Fibroblast of the aortic adventitia (primary cell): ENCODE data around the gene ATXN1. TPM values are rescaled to one million over a fixed set of nuclear protein-coding genes. Genes with fewer than 3 reads are reported as not detected.

ENCODE experiments used
- DNase-seq: peaks from one replicate; pipeline ENCODE4 v3.0.0-alpha.2; 2010; ENCODE audit warnings: low read depth
- H3K4me3 ChIP-seq: 2 replicates; pipeline ENCODE4 v1.5.1; 2011; ENCODE audit warnings: low read depth, mild to moderate bottlenecking, control low read depth, low read length, moderate library complexity
- total RNA-seq: library from RNA; depleted of rRNA; stranded (reverse); fragments of >200 nt; gene quantifications from 2 replicates; pipeline ENCODE4 v1.2.3, GENCODE V29; 2012; ENCODE audit warnings: low replicate concordance
- TF ChIP-seq, protein P1 (sequence below): IDR thresholded peaks from 2 replicates; pipeline ENCODE4 v1.5.1; 2011; ENCODE audit warnings: mild to moderate bottlenecking, low read length, control low read depth, inconsistent platforms; ENCODE audit not compliant: insufficient read depth

The ATXN1 gene
- total RNA-seq, 1 donor, result 39.3 TPM

DNA sequence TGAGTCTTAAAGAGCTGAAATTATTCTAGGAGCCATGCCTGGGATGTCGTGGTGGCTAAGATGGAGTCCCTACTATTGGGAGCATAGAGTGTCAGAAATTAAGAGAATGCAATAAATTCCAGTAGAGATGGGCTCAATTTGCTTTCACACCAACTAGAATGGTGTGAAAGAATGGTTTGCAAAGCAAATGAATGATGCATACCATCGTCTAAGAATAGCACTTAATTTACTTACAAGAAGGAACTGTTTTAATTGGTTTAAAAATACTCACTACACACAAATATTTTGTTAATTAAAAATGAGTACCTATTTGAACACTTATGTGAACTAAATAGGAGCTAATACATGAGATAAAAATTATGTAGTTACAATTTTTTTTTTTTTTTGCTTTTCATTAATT, 390.3 kb downstream of the ATXN1 start:
- TF ChIP-seq, protein P1, sequence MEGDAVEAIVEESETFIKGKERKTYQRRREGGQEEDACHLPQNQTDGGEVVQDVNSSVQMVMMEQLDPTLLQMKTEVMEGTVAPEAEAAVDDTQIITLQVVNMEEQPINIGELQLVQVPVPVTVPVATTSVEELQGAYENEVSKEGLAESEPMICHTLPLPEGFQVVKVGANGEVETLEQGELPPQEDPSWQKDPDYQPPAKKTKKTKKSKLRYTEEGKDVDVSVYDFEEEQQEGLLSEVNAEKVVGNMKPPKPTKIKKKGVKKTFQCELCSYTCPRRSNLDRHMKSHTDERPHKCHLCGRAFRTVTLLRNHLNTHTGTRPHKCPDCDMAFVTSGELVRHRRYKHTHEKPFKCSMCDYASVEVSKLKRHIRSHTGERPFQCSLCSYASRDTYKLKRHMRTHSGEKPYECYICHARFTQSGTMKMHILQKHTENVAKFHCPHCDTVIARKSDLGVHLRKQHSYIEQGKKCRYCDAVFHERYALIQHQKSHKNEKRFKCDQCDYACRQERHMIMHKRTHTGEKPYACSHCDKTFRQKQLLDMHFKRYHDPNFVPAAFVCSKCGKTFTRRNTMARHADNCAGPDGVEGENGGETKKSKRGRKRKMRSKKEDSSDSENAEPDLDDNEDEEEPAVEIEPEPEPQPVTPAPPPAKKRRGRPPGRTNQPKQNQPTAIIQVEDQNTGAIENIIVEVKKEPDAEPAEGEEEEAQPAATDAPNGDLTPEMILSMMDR, result no peak
- H3K4me3 ChIP-seq, result no peak overlapping the region
- no peak for DNase-seq

GRCh38 chr6:16369989-16370388, 391.3 kb downstream of the ATXN1 start:
- no peak for DNase-seq
- TF ChIP-seq, protein P1, result no peak
- H3K4me3 ChIP-seq, result no peak overlapping the region

DNA sequence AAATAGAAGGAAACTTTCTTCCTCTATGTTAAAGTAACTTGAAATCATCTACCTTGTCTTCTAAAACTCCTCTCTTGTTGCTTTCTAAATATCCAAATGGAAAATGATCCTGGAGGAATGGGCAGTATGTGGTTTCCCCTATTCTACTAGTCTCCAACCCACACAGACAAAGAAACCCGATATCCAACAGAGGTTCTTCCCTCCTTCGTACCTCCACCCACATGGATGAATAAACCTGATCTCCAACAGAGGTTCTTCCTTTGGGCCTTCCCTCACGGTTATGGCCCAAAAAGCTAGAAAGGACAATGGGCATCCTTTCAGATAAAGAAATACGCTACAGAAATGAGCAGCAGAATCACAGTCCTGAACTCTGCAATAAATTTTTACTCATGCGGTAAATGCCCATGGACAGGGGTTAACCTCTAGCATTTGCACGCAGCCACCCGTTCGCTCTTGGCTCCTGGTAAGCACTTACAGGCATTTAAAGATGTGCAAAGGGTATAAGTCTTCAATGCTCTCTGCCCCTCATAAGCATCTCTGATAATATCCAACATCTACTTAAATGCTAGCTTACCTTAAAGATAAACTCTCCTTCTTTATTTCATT, 392.0 kb downstream of the ATXN1 start:
- H3K4me3 ChIP-seq, result no peak overlapping the region
- DNase-seq, result no peak
- TF ChIP-seq, protein P1, result no peak

DNA sequence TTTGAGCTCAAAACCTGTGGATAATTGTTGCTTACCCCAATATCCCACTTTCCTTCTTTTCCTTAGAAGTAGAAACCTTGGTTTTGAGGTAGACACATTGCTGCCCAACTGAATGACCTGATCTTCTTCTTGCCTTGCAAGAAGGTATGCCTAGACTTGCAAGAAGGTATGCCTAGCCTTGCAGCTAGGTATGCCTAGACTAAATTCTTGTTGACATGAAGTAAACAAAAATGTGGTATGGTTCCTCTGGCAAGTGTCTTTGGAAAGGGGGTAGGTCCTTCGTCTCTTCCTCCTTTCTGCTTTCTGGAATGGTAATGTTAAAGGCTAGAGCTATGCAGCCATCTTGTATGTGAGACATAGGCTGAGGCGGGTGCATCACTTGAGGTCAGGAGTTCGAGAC, 393.7 kb downstream of the ATXN1 start:
- H3K4me3 ChIP-seq, result no peak overlapping the region
- TF ChIP-seq, protein P1, result no peak
- DNase-seq, result no peak

DNA sequence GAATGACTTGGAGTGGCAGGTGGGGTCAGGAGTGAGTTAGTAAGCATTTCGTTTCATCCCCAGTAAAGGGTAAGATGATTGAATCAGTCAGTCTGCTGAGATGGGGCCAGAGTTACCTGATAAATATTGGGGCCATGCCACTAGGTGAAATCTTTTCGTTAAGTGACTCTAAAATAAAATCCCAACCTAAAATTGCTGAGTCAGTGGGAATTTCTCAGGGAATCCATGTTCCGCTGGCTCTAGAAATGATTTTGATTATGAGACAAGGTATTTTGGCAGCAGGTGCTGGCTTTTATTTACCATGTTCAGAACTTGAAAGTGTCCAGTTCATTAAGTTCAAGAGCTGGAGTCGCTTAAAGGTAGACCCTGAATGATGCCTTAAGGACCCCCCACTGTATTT, 397.5 kb downstream of the ATXN1 start:
- TF ChIP-seq, protein P1, result no peak
- no peak overlapping the region for H3K4me3 ChIP-seq
- no peak for DNase-seq

DNA sequence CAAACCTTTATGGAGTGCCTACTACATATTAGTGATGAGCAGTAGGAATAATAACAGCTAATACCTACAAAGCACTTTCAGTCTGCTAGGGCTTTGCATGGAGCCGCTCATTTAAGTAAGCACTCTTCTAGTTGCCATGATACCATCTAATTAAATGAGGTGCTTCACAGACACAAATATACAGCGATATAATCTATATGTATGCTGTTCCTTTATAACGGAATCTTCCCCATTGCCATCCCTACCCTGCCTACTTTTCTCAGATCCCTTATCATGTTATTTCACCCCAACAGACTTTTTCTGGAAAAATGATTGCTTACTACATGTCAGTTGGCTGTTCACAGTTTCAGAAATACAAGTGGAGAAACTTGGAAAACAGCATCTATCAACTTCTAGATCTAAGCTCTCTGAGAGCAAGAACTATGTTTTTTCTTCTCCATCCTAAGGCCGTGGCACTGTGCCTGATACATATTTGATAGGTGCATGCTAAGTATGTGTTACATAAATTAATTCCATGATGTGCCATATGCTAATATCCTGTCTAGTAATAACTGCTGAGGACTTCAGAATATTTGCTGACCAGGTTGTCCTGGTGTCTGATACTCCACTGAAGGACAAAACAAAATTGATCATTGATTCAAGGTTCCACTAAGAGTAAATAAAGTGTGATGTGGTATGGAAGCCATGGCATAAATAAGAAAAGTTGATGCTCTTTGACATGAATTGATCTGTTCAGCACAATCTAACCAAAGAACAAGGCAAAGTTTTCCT, 398.3 kb downstream of the ATXN1 start:
- no peak overlapping the region for H3K4me3 ChIP-seq
- TF ChIP-seq, protein P1, result no peak
- no peak for DNase-seq
